ENCODE measurements around the gene STK11IP.

DNA sequence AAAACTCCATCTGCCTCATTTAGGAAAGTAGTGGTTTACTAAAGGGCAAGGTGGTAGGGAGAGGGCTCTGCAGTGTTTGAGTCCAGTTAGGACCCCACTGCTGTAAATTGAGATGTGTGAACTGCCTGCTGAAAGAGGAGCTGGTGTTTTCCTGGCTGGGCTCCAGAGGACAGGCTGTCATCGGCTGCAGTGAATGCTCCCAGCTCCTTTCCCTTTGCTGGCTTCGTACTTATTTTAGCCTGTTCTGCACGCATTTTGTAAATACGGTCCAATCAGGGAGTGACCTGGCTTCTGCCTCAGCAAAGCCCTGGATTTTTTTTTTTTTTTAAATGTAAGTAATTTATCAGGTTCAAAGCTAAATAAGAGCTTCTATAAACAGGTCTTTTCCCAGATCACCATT, 67.3 kb downstream of the STK11IP start:
- TF ChIP-seq, protein P1, sequence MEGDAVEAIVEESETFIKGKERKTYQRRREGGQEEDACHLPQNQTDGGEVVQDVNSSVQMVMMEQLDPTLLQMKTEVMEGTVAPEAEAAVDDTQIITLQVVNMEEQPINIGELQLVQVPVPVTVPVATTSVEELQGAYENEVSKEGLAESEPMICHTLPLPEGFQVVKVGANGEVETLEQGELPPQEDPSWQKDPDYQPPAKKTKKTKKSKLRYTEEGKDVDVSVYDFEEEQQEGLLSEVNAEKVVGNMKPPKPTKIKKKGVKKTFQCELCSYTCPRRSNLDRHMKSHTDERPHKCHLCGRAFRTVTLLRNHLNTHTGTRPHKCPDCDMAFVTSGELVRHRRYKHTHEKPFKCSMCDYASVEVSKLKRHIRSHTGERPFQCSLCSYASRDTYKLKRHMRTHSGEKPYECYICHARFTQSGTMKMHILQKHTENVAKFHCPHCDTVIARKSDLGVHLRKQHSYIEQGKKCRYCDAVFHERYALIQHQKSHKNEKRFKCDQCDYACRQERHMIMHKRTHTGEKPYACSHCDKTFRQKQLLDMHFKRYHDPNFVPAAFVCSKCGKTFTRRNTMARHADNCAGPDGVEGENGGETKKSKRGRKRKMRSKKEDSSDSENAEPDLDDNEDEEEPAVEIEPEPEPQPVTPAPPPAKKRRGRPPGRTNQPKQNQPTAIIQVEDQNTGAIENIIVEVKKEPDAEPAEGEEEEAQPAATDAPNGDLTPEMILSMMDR (conservative IDR thresholded peaks at IDR 0.05): no peak
- TF ChIP-seq EZH2 (IDR thresholded peaks at IDR 0.05; ENCODE audit: low read depth): no peak

Measured in PC-9 (cell line).